HEK293T (cell line): Measurements from ENCODE around the gene SKIC8.

Experiments used
- CTCF ChIA-PET: fragments of 350-600 bp; formaldehyde crosslinking; extraction: SDS; loops from one replicate; lab custom pipeline; 2021; ENCODE audit warnings: antibody characterized with exemption, inconsistent platforms; lab: Yijun Ruan, JAX
- POLR2A ChIA-PET: fragments of 350-600 bp; formaldehyde crosslinking; extraction: SDS; loops from one replicate; lab custom pipeline; 2020; ENCODE audit warnings: antibody characterized with exemption, inconsistent platforms; lab: Yijun Ruan, JAX
- DNase-seq: peaks from one replicate; pipeline ENCODE4 v3.0.0; 2012; ENCODE audit warnings: mixed read lengths; ENCODE audit errors: extremely low spot score
- ARNT ChIP-seq: fragments of 450-650 bp; IDR thresholded peaks from 2 replicates; pipeline ENCODE4 v1.6.1; 2017; ENCODE audit warnings: mild to moderate bottlenecking
- BHLHE40 ChIP-seq: fragments of 450-650 bp; IDR thresholded peaks from 2 replicates; pipeline ENCODE4 v1.6.1; 2016; ENCODE audit warnings: mild to moderate bottlenecking, moderate library complexity, borderline replicate concordance
- CTBP1 ChIP-seq: fragments of 450-650 bp; IDR thresholded peaks from 2 replicates; pipeline ENCODE4 v1.6.1; 2016; ENCODE audit warnings: borderline replicate concordance
- ELF4 ChIP-seq: fragments of 450-650 bp; IDR thresholded peaks from 2 replicates; pipeline ENCODE4 v1.6.1; 2017; ENCODE audit warnings: antibody characterized with exemption
- FOXA1 ChIP-seq: fragments of 450-650 bp; IDR thresholded peaks from 2 replicates; pipeline ENCODE4 v1.6.1; 2016; ENCODE audit warnings: mild to moderate bottlenecking
- FOXK2 ChIP-seq: fragments of 450-650 bp; IDR thresholded peaks from 2 replicates; pipeline ENCODE4 v1.6.1; 2016; ENCODE audit warnings: mild to moderate bottlenecking
- FOXM1 ChIP-seq: fragments of 450-650 bp; IDR thresholded peaks from 2 replicates; pipeline ENCODE4 v1.6.1; 2017; ENCODE audit warnings: mild to moderate bottlenecking, borderline replicate concordance
- HDGF ChIP-seq: fragments of 450-650 bp; IDR thresholded peaks from 2 replicates; pipeline ENCODE4 v1.6.1; 2017; ENCODE audit warnings: antibody characterized with exemption, borderline replicate concordance
- L3MBTL2 ChIP-seq: fragments of 450-650 bp; conservative IDR thresholded peaks from 2 replicates; pipeline ENCODE4 v1.6.1; 2016; ENCODE audit warnings: mild to moderate bottlenecking
- LEF1 ChIP-seq: fragments of 450-650 bp; IDR thresholded peaks from 2 replicates; pipeline ENCODE4 v1.6.1; 2017; ENCODE audit warnings: mild to moderate bottlenecking, borderline replicate concordance
- NFRKB ChIP-seq: fragments of 450-650 bp; IDR thresholded peaks from 2 replicates; pipeline ENCODE4 v1.6.1; 2016; ENCODE audit warnings: mild to moderate bottlenecking, moderate library complexity
- SP1 ChIP-seq: fragments of 450-650 bp; IDR thresholded peaks from 2 replicates; pipeline ENCODE4 v1.6.1; 2017
- SUZ12 ChIP-seq: fragments of 450-650 bp; IDR thresholded peaks from 2 replicates; pipeline ENCODE4 v1.6.1; 2016; ENCODE audit warnings: mild to moderate bottlenecking
- TARDBP ChIP-seq: fragments of 450-650 bp; IDR thresholded peaks from 2 replicates; pipeline ENCODE4 v1.6.1; 2016
- ZNF384 ChIP-seq: fragments of 450-650 bp; IDR thresholded peaks from 2 replicates; pipeline ENCODE4 v1.6.1; 2016
- TF ChIP-seq, protein P1 (sequence below): fragments of 450-650 bp; IDR thresholded peaks from 2 replicates; pipeline ENCODE4 v1.6.1; 2016

Gene SKIC8

DNA sequence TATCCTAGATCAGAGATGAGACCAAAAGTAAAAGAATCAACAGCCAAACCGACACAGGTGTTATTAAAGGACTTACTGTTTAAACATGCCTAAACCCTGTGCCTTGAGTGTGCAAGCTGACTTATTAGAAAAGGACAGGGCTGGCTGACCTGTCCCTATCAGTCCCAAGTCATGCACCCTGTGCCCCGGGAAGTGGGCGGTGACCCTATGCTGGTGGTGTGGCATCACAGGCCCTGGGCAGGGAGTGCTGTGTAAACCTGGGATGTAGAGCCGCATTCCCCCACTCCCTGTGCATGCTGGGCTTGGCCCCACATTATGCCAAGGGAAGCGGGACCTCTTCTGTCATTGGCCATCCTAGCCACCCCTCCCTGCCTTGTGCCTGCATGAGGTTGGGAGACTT is 24.4 kb downstream of the SKIC8 start:
- TF ChIP-seq, protein P1, sequence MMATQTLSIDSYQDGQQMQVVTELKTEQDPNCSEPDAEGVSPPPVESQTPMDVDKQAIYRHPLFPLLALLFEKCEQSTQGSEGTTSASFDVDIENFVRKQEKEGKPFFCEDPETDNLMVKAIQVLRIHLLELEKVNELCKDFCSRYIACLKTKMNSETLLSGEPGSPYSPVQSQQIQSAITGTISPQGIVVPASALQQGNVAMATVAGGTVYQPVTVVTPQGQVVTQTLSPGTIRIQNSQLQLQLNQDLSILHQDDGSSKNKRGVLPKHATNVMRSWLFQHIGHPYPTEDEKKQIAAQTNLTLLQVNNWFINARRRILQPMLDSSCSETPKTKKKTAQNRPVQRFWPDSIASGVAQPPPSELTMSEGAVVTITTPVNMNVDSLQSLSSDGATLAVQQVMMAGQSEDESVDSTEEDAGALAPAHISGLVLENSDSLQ, result no peak
- TF ChIP-seq SUZ12 (no peak), TARDBP (no peak), SP1 (no peak), ELF4 (no peak), FOXM1 (no peak), ARNT (no peak), CTBP1 (no peak), LEF1 (no peak), BHLHE40 (no peak), L3MBTL2 (no peak), FOXK2 (no peak), HDGF (no peak), FOXA1 (no peak), NFRKB (no peak), ZNF384 (no peak)
- no peak for DNase-seq
- ChIA-PET POLR2A (no interaction called here), CTCF (no interaction called here)

DNA sequence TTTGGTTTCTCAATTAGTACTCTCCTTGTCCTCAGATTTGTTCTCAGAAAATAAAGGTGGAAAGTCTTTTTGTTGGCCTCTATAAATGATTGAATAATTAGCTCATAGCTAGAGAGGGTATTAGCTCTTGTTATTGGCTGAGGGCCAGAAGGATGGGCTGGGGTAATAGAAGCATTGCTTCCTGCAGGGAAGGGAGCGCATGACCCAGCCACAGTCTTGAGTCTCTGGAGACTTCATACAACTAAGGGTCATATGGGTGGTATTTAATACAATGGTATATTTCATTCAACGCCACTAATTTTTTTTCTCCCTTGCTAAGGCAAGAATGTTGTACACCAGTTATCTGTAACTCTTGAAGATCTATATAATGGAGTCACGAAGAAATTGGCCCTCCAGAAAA is 26.6 kb downstream of the SKIC8 start:
- ChIA-PET POLR2A (interaction anchor here (1.1 kb wide), 1 partner anchor 27 kb away, joined by 4 read pairs; the partner anchor contains the start of gene SKIC8), CTCF (interaction anchor here (1.6 kb wide), 1 partner anchor 97 kb away, joined by 4 read pairs; no protein-coding TSS in a partner anchor)
- no peak for TF ChIP-seq ARNT
- TF ChIP-seq, protein P1, result no peak
- TF ChIP-seq BHLHE40, result no peak
- TF ChIP-seq SP1, result no peak
- TF ChIP-seq LEF1, result no peak
- no peak for DNase-seq

DNA sequence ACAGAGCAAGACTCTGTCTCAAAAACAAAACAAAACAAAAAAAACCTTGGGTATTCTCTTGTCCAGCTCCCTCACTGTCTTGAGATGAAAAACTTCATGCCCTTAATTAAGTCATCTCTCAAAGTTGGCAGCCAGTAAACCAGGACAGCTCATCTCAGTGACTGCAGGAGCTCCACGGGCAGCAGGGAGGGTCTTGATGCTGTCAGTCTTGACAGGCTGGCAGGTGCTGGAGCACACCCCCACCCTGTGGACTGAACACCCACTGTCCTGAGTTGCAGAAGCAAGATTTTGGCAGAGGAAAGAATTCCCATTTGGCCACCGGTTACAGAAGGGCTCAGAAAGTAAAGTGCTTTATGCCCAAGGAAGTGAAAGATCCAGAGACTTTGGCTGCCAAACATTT is 27.1 kb downstream of the SKIC8 start:
- CTCF ChIA-PET, result interaction anchor here (0.7 to 1.6 kb wide), 2 partner anchors 96 to 109 kb away, joined by 3 to 4 read pairs; no protein-coding TSS in a partner anchor
- TF ChIP-seq LEF1 (no peak), SP1 (no peak)
- TF ChIP-seq, protein P1, result peak; percentile 35
- DNase-seq, result no peak
- POLR2A ChIA-PET, result interaction anchor here (1.1 kb wide), 1 partner anchor 27 kb away, joined by 4 read pairs; the partner anchor contains the start of gene SKIC8

DNA sequence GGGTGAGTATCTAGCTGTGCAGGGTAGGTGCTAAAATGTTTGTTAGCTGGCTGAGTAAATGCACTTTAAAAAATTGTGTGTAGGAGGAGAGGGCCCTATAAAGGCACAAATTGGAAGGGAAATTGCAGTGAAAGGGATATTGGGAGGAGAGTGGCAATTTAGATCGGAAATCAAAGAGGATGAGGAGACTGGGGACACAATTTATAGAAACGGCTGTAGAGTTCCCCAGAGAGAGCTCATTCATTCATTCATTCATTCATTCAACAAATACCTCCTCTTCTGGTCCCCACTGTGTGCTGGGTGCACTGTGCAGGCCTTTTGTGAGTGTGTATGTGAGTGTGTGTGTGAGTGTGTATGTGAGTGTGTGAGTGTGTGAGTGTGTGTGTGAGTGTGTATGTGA is 32.6 kb downstream of the SKIC8 start:
- no peak for DNase-seq
- ChIA-PET POLR2A (interaction anchor here (2.1 kb wide), 1 partner anchor 33 kb away, joined by 11 read pairs; the partner anchor contains the start of gene SKIC8), CTCF (no interaction called here)
- TF ChIP-seq FOXA1 (no peak), SP1 (no peak), HDGF (no peak), L3MBTL2 (no peak), TARDBP (no peak), CTBP1 (no peak), ARNT (no peak), FOXM1 (no peak)

DNA sequence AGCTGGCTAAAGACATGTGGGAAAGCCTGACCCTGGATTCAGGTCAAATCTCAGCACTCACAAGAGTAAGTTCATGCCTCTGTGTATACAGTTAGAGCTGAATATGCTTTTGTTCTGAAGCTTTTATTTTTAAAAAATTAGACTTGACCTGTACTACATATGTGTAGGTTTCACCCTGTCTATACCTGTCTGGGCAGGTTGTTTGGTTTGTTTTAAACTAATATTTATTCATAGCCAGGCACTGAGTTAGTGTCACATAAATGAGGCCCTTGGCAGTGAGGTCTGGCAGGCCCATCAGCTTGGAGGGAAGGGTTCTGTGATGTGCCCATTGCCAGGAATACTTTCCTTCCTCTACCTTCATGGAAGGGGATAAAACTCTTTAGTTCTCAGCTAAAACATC is 33.2 kb downstream of the SKIC8 start:
- no peak for TF ChIP-seq CTBP1
- TF ChIP-seq, protein P1, result no peak
- no peak for TF ChIP-seq LEF1
- TF ChIP-seq ELF4, result no peak
- POLR2A ChIA-PET, result interaction anchor here (2.1 kb wide), 1 partner anchor 33 kb away, joined by 11 read pairs; the partner anchor contains the start of gene SKIC8

DNA sequence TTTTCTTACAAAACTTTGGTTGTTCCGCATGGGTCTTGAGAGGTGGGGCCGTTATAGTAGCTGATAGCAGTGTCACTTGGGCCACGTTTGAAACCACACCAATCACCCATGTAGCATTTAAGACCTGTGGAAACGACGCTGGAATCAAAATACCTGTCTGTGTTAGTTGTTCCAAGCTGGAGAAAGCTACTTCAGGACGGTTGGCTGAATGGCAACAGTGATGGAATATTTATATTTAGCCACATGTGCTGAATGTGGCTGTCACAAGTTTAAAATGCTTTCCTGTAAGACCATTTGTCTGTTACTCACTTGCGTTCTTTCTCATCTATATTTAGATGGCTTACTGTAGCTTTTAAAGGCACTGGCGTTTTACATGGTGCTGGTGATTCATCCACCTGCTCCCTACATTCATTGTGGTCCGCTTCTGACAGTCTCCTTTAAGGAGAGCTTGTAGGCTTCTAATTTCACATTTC is 33.6 kb downstream of the SKIC8 start:
- POLR2A ChIA-PET, result interaction anchor here (0.8 to 2.1 kb wide), 2 partner anchors 34 to 171 kb away, joined by 3 to 11 read pairs; partner anchors contain the start of gene SKIC8
- TF ChIP-seq ARNT (no peak), NFRKB (no peak), ZNF384 (no peak), HDGF (no peak), TARDBP (no peak), FOXM1 (no peak)
- no peak for DNase-seq
- CTCF ChIA-PET, result interaction anchor here (0.7 to 1.3 kb wide), 2 partner anchors 9 to 96 kb away, joined by 3 to 4 read pairs; no protein-coding TSS in a partner anchor

More for the DNA sequence above, 33.2 kb downstream of the SKIC8 start:
- CTCF ChIA-PET, result interaction anchor here (0.7 to 1.3 kb wide), 2 partner anchors 10 to 97 kb away, joined by 3 to 4 read pairs; no protein-coding TSS in a partner anchor
- DNase-seq, result no peak
